ENCODE measurements around the gene HAPLN2. TPM values are rescaled to one million over a fixed set of nuclear protein-coding genes. Genes with fewer than 3 reads are reported as not detected.

HAPLN2 gene
- total and polyA plus RNA-seq, 2 of the 4 experiments (the other 2 are of a cell fraction) = not detected

- BruUV-seq (replicated peaks) = no TSS peak
- H3K14ac ChIP-seq (replicated peaks; ENCODE audit: low read depth, low read length) = no peak overlapping the region
- in situ Hi-C loops (cut with MboI; ENCODE audit: low sequenced_read_pairs) (no loop called here), intact Hi-C loops (cut with micrococcal nuclease) (no loop called here), dilution Hi-C loops (cut with HindIII; ENCODE audit: low sequenced_read_pairs, unreplicated experiment) (no loop called here)
- no peak overlapping the region for H3K27ac ChIP-seq (ENCODE audit: insufficient read depth, low read length)
- no peak overlapping the region for H3K23ac ChIP-seq (ENCODE audit: low read depth, low read length)
- no peaks in the 10 kb centered on the region for H3K27me3 ChIP-seq (ENCODE audit: control insufficient read depth, insufficient read depth, low read length)
- H2AK9ac ChIP-seq (replicated peaks; ENCODE audit: low read depth, low read length, poor library complexity) = no peak overlapping the region
- no peak overlapping the region for H3K9ac ChIP-seq (ENCODE audit: low read depth, low read length)
- no peak overlapping the region for H2BK15ac ChIP-seq (ENCODE audit: low read depth, low read length)
- peaks cover 33% of the 10 kb centered on the region for H3K36me3 ChIP-seq (ENCODE audit: control insufficient read depth, insufficient read depth, low read length)
- no peaks in the 10 kb centered on the region for H3K9me3 ChIP-seq (ENCODE audit: control insufficient read depth, insufficient read depth, low read length)
- 93% methylated on average over 5 of the region's 5 CpGs; no CpG with 5 or more reads in 1 of the 2 experiments for WGBS, 2 experiments (ENCODE audit: extremely low coverage in 2 of 2, insufficient read length in 1 of 2)
- H3K9me1 ChIP-seq (ENCODE audit: insufficient read depth, low read length) = peaks cover 14% of the 10 kb centered on the region
- H2BK20ac ChIP-seq (ENCODE audit: low read depth, low read length) = no peak overlapping the region
- no peak overlapping the region for H2AFZ ChIP-seq (replicated peaks; ENCODE audit: low read length, poor library complexity)
- no peak overlapping the region for H2BK5ac ChIP-seq (ENCODE audit: low read depth, low read length, poor library complexity, severe bottlenecking)
- H3K79me1 ChIP-seq (ENCODE audit: low read depth in 1 of 2, low read length in 2 of 2) = peaks cover 16 to 57% of the 10 kb centered on the region in 2 experiments
- H3K4me1 ChIP-seq (ENCODE audit: control insufficient read depth, insufficient read depth, low read length) = 0 out of 2 replicates have a peak, but pooled peaks cover 4% of the 10 kb centered on the region
- H4K20me1 ChIP-seq (ENCODE audit: insufficient read depth, low read length) = no peaks in the 10 kb centered on the region
- no peak overlapping the region for H3K56ac ChIP-seq (ENCODE audit: extremely low read depth, insufficient read depth, low read length)
- CTCF ChIA-PET = no interaction called here
- DNase-seq (no peak), ATAC-seq (ENCODE audit: low read depth) (no peak)
- no peak overlapping the region for H3K18ac ChIP-seq (ENCODE audit: low read depth, low read length)
- no peak overlapping the region for H4K8ac ChIP-seq (ENCODE audit: low read depth in 2 of 2, low read length in 2 of 2)
- no peak overlapping the region for H4K5ac ChIP-seq (ENCODE audit: low read depth, low read length)
- H2AK5ac ChIP-seq (ENCODE audit: low read depth, low read length) = no peak overlapping the region
- H3K4me2 ChIP-seq (ENCODE audit: low read depth, low read length) = no peak overlapping the region
- TF ChIP-seq RFX5 (IDR thresholded peaks at IDR 0.05; ENCODE audit: low read depth, low read length) = no peak
- no peak for TF ChIP-seq RCOR1 (IDR thresholded peaks at IDR 0.05; ENCODE audit: insufficient replicate concordance, low read length)
- no peak for TF ChIP-seq CTCF (conservative IDR thresholded peaks at IDR 0.05; ENCODE audit: low read depth, low read length)
- no peak for TF ChIP-seq NFE2L2 (IDR thresholded peaks at IDR 0.05; ENCODE audit: low read depth, low read length)
- no peak for TF ChIP-seq BHLHE40 (IDR thresholded peaks at IDR 0.05; ENCODE audit: low read depth, low read length)
- no peak for TF ChIP-seq RAD21 (IDR thresholded peaks at IDR 0.05; ENCODE audit: low read length)
- no peak for TF ChIP-seq MAFK (IDR thresholded peaks at IDR 0.05; ENCODE audit: low read depth, low read length)
- TF ChIP-seq CEBPB (IDR thresholded peaks at IDR 0.05; ENCODE audit: low read depth, low read length) = no peak
- no peak for TF ChIP-seq MXI1 (IDR thresholded peaks at IDR 0.05; ENCODE audit: borderline replicate concordance, low read depth, low read length)
- no peak for TF ChIP-seq USF2 (IDR thresholded peaks at IDR 0.05; ENCODE audit: low read depth, low read length)
- TF ChIP-seq POLR2A (IDR thresholded peaks at IDR 0.05; ENCODE audit: low read depth, low read length) = no peak
- no peak for TF ChIP-seq ELK1 (IDR thresholded peaks at IDR 0.05; ENCODE audit: borderline replicate concordance, low read depth, low read length)
- TF ChIP-seq CHD1 (IDR thresholded peaks at IDR 0.05; ENCODE audit: low read depth, low read length) = no peak
- no peak for TF ChIP-seq FOS (IDR thresholded peaks at IDR 0.05; ENCODE audit: low read depth, low read length)
- no peak for TF ChIP-seq MAZ (IDR thresholded peaks at IDR 0.05; ENCODE audit: borderline replicate concordance, low read depth, low read length)
- no peak for TF ChIP-seq SMC3 (IDR thresholded peaks at IDR 0.05; ENCODE audit: low read depth, low read length)
- H3K4me3 ChIP-seq (ENCODE audit: insufficient read depth, low read depth, low read length) = no peak overlapping the region
- no peak overlapping the region for H2BK120ac ChIP-seq (ENCODE audit: low read depth, low read length)
- POLR2A ChIA-PET (ENCODE audit: unreplicated experiment) = no interaction called here
- no peak overlapping the region for H3K4ac ChIP-seq (ENCODE audit: low read depth, low read length)
- H4K91ac ChIP-seq (ENCODE audit: insufficient read depth, low read depth, low read length) = no peak overlapping the region
Observed at GRCh38 chr1:156598125-156598524, 21.1 kb upstream of the HAPLN2 start.

Measured in IMR-90 (cell line).